ENCODE measurements around the gene VTI1B.

VTI1B gene

DNA sequence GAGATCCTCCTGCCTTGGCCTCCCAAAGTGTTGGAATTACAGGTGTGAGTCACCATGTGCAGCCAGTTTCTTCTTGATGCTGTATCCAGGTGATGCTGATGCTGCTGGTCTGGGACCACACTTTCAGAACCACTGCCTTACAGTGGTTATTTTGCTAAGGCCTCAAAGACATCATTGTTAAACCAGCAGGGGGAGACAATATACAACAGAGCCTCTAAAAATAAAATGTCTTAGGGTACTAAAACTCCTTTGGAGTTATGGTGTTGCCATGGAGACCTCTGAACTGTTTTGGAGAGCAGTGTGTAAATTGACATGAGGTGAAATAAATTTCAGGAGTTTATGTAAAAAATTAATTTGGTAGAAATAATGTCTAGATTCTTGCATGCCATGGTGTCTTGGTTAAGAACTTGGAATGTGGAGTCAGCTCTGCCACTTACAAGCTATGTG is 55.8 kb downstream of the VTI1B start:
- TF ChIP-seq POLR2AphosphoS5 (IDR thresholded peaks at IDR 0.05; ENCODE audit: low read depth) (no peak), SPI1 (IDR thresholded peaks at IDR 0.05; ENCODE audit: borderline replicate concordance, low read depth) (no peak), GABPA (IDR thresholded peaks at IDR 0.05; ENCODE audit: low read depth) (no peak), CTCF (IDR thresholded peaks at IDR 0.05; ENCODE audit: insufficient read depth, low read length) (no peak)
- TF ChIP-seq, protein P1, sequence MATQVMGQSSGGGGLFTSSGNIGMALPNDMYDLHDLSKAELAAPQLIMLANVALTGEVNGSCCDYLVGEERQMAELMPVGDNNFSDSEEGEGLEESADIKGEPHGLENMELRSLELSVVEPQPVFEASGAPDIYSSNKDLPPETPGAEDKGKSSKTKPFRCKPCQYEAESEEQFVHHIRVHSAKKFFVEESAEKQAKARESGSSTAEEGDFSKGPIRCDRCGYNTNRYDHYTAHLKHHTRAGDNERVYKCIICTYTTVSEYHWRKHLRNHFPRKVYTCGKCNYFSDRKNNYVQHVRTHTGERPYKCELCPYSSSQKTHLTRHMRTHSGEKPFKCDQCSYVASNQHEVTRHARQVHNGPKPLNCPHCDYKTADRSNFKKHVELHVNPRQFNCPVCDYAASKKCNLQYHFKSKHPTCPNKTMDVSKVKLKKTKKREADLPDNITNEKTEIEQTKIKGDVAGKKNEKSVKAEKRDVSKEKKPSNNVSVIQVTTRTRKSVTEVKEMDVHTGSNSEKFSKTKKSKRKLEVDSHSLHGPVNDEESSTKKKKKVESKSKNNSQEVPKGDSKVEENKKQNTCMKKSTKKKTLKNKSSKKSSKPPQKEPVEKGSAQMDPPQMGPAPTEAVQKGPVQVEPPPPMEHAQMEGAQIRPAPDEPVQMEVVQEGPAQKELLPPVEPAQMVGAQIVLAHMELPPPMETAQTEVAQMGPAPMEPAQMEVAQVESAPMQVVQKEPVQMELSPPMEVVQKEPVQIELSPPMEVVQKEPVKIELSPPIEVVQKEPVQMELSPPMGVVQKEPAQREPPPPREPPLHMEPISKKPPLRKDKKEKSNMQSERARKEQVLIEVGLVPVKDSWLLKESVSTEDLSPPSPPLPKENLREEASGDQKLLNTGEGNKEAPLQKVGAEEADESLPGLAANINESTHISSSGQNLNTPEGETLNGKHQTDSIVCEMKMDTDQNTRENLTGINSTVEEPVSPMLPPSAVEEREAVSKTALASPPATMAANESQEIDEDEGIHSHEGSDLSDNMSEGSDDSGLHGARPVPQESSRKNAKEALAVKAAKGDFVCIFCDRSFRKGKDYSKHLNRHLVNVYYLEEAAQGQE (IDR thresholded peaks at IDR 0.05; ENCODE audit: insufficient replicate concordance, low read depth), result no peak
- H3K27me3 ChIP-seq (ENCODE audit: insufficient read depth, poor library complexity, severe bottlenecking), result no peaks in the 10 kb centered on the region
- no peak overlapping the region for H3K4me3 ChIP-seq (replicated peaks; ENCODE audit: insufficient read depth, low read length)
- peak; percentile 6 to 17 for DNase-seq (ENCODE audit: low read depth in 1 of 2, low spot score in 1 of 2)
- no peak overlapping the region for H3K27ac ChIP-seq (replicated peaks)

DNA sequence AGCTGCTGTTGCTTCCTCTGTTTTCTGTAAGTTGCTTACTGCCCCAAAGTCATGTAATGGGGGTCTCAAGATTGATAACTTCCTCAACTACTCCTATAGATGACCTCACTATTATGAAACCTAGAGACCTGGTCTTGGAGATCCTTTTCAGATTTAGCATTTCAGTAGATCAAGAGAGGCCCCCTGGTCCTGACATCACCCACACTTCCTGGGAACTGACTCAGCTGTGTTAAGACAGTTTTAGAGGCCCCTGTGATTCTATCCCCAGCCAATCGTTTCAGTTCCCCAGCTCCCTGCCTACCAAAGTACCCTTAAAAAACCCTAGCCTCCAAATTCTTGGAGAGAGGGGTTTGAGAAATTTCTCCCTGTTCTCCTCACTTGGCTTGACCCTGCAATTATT is 63.9 kb downstream of the VTI1B start:
- no peak for TF ChIP-seq GABPA (IDR thresholded peaks at IDR 0.05; ENCODE audit: low read depth)
- TF ChIP-seq, protein P1 (IDR thresholded peaks at IDR 0.05; ENCODE audit: insufficient replicate concordance, low read depth), result no peak
- no peak for TF ChIP-seq CTCF (IDR thresholded peaks at IDR 0.05; ENCODE audit: insufficient read depth, low read length)
- no peak for TF ChIP-seq POLR2AphosphoS5 (IDR thresholded peaks at IDR 0.05; ENCODE audit: low read depth)
- Histone ChIP-seq H3K27me3 (ENCODE audit: insufficient read depth, poor library complexity, severe bottlenecking) (no peaks in the 10 kb centered on the region), H3K4me3 (replicated peaks; ENCODE audit: insufficient read depth, low read length) (no peak overlapping the region), H3K27ac (replicated peaks) (no peak overlapping the region)
- no peak for DNase-seq (ENCODE audit: low read depth in 1 of 2, low spot score in 1 of 2)

GRCh38 chr14:67609642-67610310 is 64.7 kb downstream of the VTI1B start:
- no peak for DNase-seq (ENCODE audit: low read depth in 1 of 2, low spot score in 1 of 2)
- Histone ChIP-seq H3K27ac (replicated peaks) (no peak overlapping the region), H3K4me3 (replicated peaks; ENCODE audit: insufficient read depth, low read length) (no peak overlapping the region), H3K27me3 (ENCODE audit: insufficient read depth, poor library complexity, severe bottlenecking) (no peaks in the 10 kb centered on the region)
- TF ChIP-seq SPI1 (IDR thresholded peaks at IDR 0.05; ENCODE audit: borderline replicate concordance, low read depth) (no peak), CTCF (IDR thresholded peaks at IDR 0.05; ENCODE audit: insufficient read depth, low read length) (no peak), POLR2AphosphoS5 (IDR thresholded peaks at IDR 0.05; ENCODE audit: low read depth) (no peak), GABPA (IDR thresholded peaks at IDR 0.05; ENCODE audit: low read depth) (no peak)
- TF ChIP-seq, protein P1 (IDR thresholded peaks at IDR 0.05; ENCODE audit: insufficient replicate concordance, low read depth), result no peak
